Neutrophil (primary cell): ENCODE results near the gene FBN2.

Source experiments
- H3K27ac ChIP-seq: fragments of 200-600 bp; sonication (generic); 2 replicates; pipeline ENCODE4 v1.5.1; 2016; ENCODE audit warnings: mild to moderate bottlenecking, moderate library complexity
- H3K27me3 ChIP-seq: fragments of 200-600 bp; sonication (generic); 2 replicates; pipeline ENCODE4 v1.6.0; 2016; ENCODE audit warnings: mild to moderate bottlenecking
- H3K36me3 ChIP-seq: fragments of 200-600 bp; sonication (generic); 2 replicates; pipeline ENCODE4 v1.5.1; 2017
- H3K4me1 ChIP-seq, 2 experiments: fragments of 200-600 bp in 1 of 2; sonication (generic) in 1 of 2; 1 replicate in 1 of 2; 2 replicates in 1 of 2; pipeline versions ENCODE4 v1.5.1 to v1.6.1; 2013 to 2016; ENCODE audit warnings: low read depth in 1 of 2, low read length in 1 of 2, mild to moderate bottlenecking in 1 of 2, moderate library complexity in 1 of 2; ENCODE audit not compliant: control insufficient read depth in 1 of 2, insufficient read depth in 1 of 2
- H3K4me3 ChIP-seq, 2 experiments: fragments of 200-600 bp in 1 of 2; sonication (generic) in 1 of 2; 1 replicate in 1 of 2; 2 replicates in 1 of 2; pipeline ENCODE4 v1.5.1; 2013 to 2016; ENCODE audit warnings: low read depth in 1 of 2, low read length in 1 of 2, mild to moderate bottlenecking in 1 of 2, moderate library complexity in 1 of 2
- H3K9me3 ChIP-seq: fragments of 200-600 bp; sonication (generic); 2 replicates; pipeline ENCODE4 v1.5.1; 2016
- CTCF ChIP-seq: fragments of 200-600 bp; sonication (generic); IDR thresholded peaks from 2 replicates; pipeline ENCODE4 v1.5.1; 2016; ENCODE audit warnings: antibody characterized with exemption

Gene FBN2

DNA sequence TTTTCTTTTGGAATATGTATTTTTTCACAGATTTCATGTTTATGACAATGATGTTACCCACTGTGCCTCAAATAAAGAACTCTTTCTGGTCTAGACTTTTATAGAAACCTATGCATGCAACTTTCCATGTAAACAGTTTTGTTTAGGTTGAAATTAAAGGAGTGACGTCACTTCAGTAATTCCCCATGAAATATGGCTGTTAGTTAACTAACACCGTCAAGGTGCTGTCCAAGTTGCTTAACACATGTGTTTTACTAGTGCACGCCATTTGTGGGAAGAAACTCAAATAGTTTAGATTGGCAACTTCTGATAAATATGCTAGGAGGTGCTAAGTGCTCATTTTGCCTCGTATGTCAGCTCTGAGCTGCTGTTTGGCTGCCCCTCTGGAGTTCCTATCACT, 102.2 kb downstream of the FBN2 start:
- no peak for TF ChIP-seq CTCF
- no peak overlapping the region for H3K4me3 ChIP-seq
- no peaks in the 10 kb centered on the region for H3K4me1 ChIP-seq
- H3K9me3 ChIP-seq = no peaks in the 10 kb centered on the region
- H3K36me3 ChIP-seq = no peaks in the 10 kb centered on the region
- H3K27ac ChIP-seq = no peak overlapping the region
- no peaks in the 10 kb centered on the region for H3K27me3 ChIP-seq

DNA sequence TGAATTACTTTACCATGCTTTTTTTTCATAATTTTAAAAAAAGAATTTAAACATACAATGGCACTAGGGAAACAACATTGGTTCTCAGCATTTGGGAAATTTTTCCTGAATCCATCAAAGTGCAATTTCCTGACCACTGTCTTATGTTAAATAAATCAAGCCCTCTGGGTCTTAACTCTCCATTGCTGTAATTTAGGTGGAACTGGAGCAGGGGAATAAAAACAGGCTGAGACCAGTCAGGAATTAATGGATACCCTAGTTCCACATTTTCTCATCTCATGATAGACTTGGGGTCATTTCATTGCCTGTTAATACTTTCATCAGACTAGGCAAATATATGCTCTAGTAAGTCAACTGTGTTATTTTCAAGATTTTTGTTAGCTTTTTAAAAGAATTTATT, 103.1 kb downstream of the FBN2 start:
- no peak overlapping the region for H3K27ac ChIP-seq
- H3K4me1 ChIP-seq = no peaks in the 10 kb centered on the region
- H3K9me3 ChIP-seq = no peaks in the 10 kb centered on the region
- no peak overlapping the region for H3K4me3 ChIP-seq
- H3K27me3 ChIP-seq = no peaks in the 10 kb centered on the region
- TF ChIP-seq CTCF = no peak
- H3K36me3 ChIP-seq = no peaks in the 10 kb centered on the region

GRCh38 chr5:128432913-128433440, 105.1 kb downstream of the FBN2 start:
- H3K4me1 ChIP-seq = no peaks in the 10 kb centered on the region
- H3K27me3 ChIP-seq = no peaks in the 10 kb centered on the region
- H3K4me3 ChIP-seq = no peak overlapping the region
- H3K27ac ChIP-seq = no peak overlapping the region
- no peaks in the 10 kb centered on the region for H3K36me3 ChIP-seq
- no peaks in the 10 kb centered on the region for H3K9me3 ChIP-seq
- no peak for TF ChIP-seq CTCF

- Histone ChIP-seq H3K4me1 (no peaks in the 10 kb centered on the region), H3K27me3 (no peaks in the 10 kb centered on the region), H3K36me3 (no peaks in the 10 kb centered on the region), H3K4me3 (no peak overlapping the region), H3K9me3 (no peaks in the 10 kb centered on the region), H3K27ac (no peak overlapping the region)
- no peak for TF ChIP-seq CTCF
These were observed 110.1 kb downstream of the FBN2 start for GRCh38 chr5:128427921-128428320.

DNA sequence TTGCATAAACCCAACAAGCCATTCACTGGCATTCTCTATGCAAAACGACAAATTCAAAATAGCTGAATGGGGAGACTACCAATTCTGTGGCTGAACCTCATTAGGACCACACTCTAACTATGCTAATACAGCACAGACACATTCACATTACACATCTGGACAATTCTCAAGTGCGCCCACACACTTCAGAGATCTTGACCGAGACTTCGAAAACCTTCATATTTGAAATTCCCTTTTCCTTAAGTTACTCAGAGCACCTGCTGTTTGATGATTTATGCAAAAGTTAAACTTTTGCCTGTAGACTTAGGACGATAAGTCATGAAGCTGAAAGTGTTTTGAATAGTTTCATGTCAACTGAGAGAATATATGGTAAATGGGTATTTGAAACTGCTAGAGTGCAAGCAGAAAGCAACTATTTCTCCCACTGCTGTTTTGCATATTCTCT, 111.9 kb downstream of the FBN2 start:
- Histone ChIP-seq H3K27ac (no peak overlapping the region), H3K9me3 (no peaks in the 10 kb centered on the region), H3K4me3 (no peak overlapping the region), H3K4me1 (no peaks in the 10 kb centered on the region), H3K36me3 (no peaks in the 10 kb centered on the region), H3K27me3 (no peaks in the 10 kb centered on the region)
- TF ChIP-seq CTCF = no peak

- H3K4me1 ChIP-seq = no peaks in the 10 kb centered on the region
- H3K4me3 ChIP-seq = no peak overlapping the region
- no peak overlapping the region for H3K27ac ChIP-seq
- H3K27me3 ChIP-seq = no peaks in the 10 kb centered on the region
- no peaks in the 10 kb centered on the region for H3K36me3 ChIP-seq
- no peak for TF ChIP-seq CTCF
- no peaks in the 10 kb centered on the region for H3K9me3 ChIP-seq
These were observed 113.4 kb downstream of the FBN2 start for GRCh38 chr5:128424646-128425045.
